ENCODE data around the gene OR51A2.

OR51A2 gene

DNA sequence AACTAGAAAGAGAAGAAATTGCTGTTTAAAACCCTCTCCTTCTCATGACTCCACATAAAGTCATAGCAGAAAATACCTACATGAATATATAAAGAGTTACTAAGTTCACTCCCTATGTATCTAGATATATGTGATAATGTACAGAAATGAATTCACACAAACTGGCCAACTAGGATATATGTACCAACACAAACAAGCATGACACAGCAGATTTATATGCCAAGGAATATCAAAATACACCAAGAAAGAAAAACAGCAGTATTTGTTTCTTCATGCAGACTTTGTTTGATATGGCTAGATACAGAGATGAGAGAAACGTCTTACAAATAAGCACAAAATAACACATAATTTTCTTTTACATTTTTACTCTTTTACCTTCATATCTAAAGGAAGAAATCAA lies 33.2 kb downstream of the OR51A2 start:
- Histone ChIP-seq H3K4me3 (ENCODE audit: low read length) (no peak overlapping the region), H2AFZ (ENCODE audit: low read length) (no peak overlapping the region), H3K27ac (ENCODE audit: low read length) (no peak overlapping the region), H3F3A (ENCODE audit: insufficient read depth, low read length) (no peaks in the 10 kb centered on the region), H3K9me3 (replicated peaks; ENCODE audit: insufficient read depth, low read length) (no peaks in the 10 kb centered on the region), H3K9me2 (replicated peaks; ENCODE audit: insufficient read depth, low read length) (no peaks in the 10 kb centered on the region), H3K4me1 (ENCODE audit: low read length) (no peaks in the 10 kb centered on the region), H3K36me3 (replicated peaks; ENCODE audit: insufficient read depth, low read length) (no peaks in the 10 kb centered on the region), H3K4me2 (ENCODE audit: low read depth, low read length) (no peak overlapping the region), H4K20me1 (ENCODE audit: insufficient read depth, low read length) (no peaks in the 10 kb centered on the region), H3K27me3 (replicated peaks; ENCODE audit: insufficient read depth, low read length) (no peaks in the 10 kb centered on the region), H3K9ac (ENCODE audit: low read length) (no peak overlapping the region), H3K79me2 (ENCODE audit: low read length) (no peaks in the 10 kb centered on the region)
- DNase-seq: no peak
- no peak for TF ChIP-seq CTCF (IDR thresholded peaks at IDR 0.05; ENCODE audit: low read length)
- no peak for TF ChIP-seq EZH2phosphoT487 (IDR thresholded peaks at IDR 0.05; ENCODE audit: low read length)
- TF ChIP-seq EZH2 (optimal IDR thresholded peaks at IDR 0.05; ENCODE audit: low read depth, low read length): no peak

- no peaks in the 10 kb centered on the region for H3F3A ChIP-seq (ENCODE audit: insufficient read depth, low read length)
- H3K9me3 ChIP-seq (replicated peaks; ENCODE audit: insufficient read depth, low read length): no peaks in the 10 kb centered on the region
- no peaks in the 10 kb centered on the region for H3K36me3 ChIP-seq (replicated peaks; ENCODE audit: insufficient read depth, low read length)
- no peak overlapping the region for H3K9ac ChIP-seq (ENCODE audit: low read length)
- no peak for TF ChIP-seq EZH2 (optimal IDR thresholded peaks at IDR 0.05; ENCODE audit: low read depth, low read length)
- no peak for TF ChIP-seq EZH2phosphoT487 (IDR thresholded peaks at IDR 0.05; ENCODE audit: low read length)
- no peak for TF ChIP-seq CTCF (IDR thresholded peaks at IDR 0.05; ENCODE audit: low read length)
- no peak overlapping the region for H3K4me2 ChIP-seq (ENCODE audit: low read depth, low read length)
- no peaks in the 10 kb centered on the region for H3K27me3 ChIP-seq (replicated peaks; ENCODE audit: insufficient read depth, low read length)
- H3K4me1 ChIP-seq (ENCODE audit: low read length): no peaks in the 10 kb centered on the region
- H3K27ac ChIP-seq (ENCODE audit: low read length): no peak overlapping the region
- no peaks in the 10 kb centered on the region for H3K79me2 ChIP-seq (ENCODE audit: low read length)
- no peak for DNase-seq
- no peak overlapping the region for H3K4me3 ChIP-seq (ENCODE audit: low read length)
- H4K20me1 ChIP-seq (ENCODE audit: insufficient read depth, low read length): no peaks in the 10 kb centered on the region
- H2AFZ ChIP-seq (ENCODE audit: low read length): no peak overlapping the region
- H3K9me2 ChIP-seq (replicated peaks; ENCODE audit: insufficient read depth, low read length): no peaks in the 10 kb centered on the region
Observed at GRCh38 chr11:4921796-4922195, 33.7 kb downstream of the OR51A2 start.

GRCh38 chr11:4919250-4919649 lies 36.3 kb downstream of the OR51A2 start, which contains the start of gene OR51G2:
OR51G2 (minus strand) TSS chr11:4919350; CDS start chr11:4915663, 3,687 bp downstream.
- Histone ChIP-seq H2AFZ (ENCODE audit: low read length) (no peak within 1 kb of the TSS), H3K79me2 (ENCODE audit: low read length) (no peaks in the 10 kb centered on the region), H4K20me1 (ENCODE audit: insufficient read depth, low read length) (no peaks in the 10 kb centered on the region), H3K4me3 (ENCODE audit: low read length) (no peak within 1 kb of the TSS), H3K4me1 (ENCODE audit: low read length) (no peaks in the 10 kb centered on the region), H3K27me3 (replicated peaks; ENCODE audit: insufficient read depth, low read length) (no peaks in the 10 kb centered on the region), H3K4me2 (ENCODE audit: low read depth, low read length) (no peak within 1 kb of the TSS), H3F3A (ENCODE audit: insufficient read depth, low read length) (no peaks in the 10 kb centered on the region), H3K9ac (ENCODE audit: low read length) (no peak within 1 kb of the TSS), H3K27ac (ENCODE audit: low read length) (no peak within 1 kb of the TSS), H3K9me3 (replicated peaks; ENCODE audit: insufficient read depth, low read length) (no peaks in the 10 kb centered on the region), H3K36me3 (replicated peaks; ENCODE audit: insufficient read depth, low read length) (no peaks in the 10 kb centered on the region), H3K9me2 (replicated peaks; ENCODE audit: insufficient read depth, low read length) (no peaks in the 10 kb centered on the region)
- TF ChIP-seq EZH2phosphoT487 (IDR thresholded peaks at IDR 0.05; ENCODE audit: low read length) (no peak), CTCF (IDR thresholded peaks at IDR 0.05; ENCODE audit: low read length) (no peak), EZH2 (optimal IDR thresholded peaks at IDR 0.05; ENCODE audit: low read depth, low read length) (no peak)
- DNase-seq: no peak
